ENCODE data around the gene LAMTOR5. TPM values are rescaled to one million over a fixed set of nuclear protein-coding genes. Genes with fewer than 3 reads are reported as not detected.

Gene LAMTOR5
- polyA plus RNA-seq, 3 donors = 304 to 420 (median 368) TPM

GRCh38 chr1:110364221-110364620 is 43.3 kb downstream of the LAMTOR5 start:
- Mint-ChIP-seq H3K27ac (peak overlapping the region in 2 of 7 donors; percentile 10 to 46), H3K9me3 (peaks cover 0 to 2% (median 0%) of the 10 kb centered on the region in 7 donors), H3K27me3 (ENCODE audit: low read depth in 3 of 3) (no peaks in the 10 kb centered on the region), H3K4me3 (no peak overlapping the region), H3K4me1 (peaks cover 10% of the 10 kb centered on the region), H3K36me3 (peaks cover 25 to 45% of the 10 kb centered on the region in 2 donors)
- no peak overlapping the region for H3K27ac ChIP-seq (ENCODE audit: low read depth in 1 of 2, low read length in 2 of 2)
- peaks cover 26 to 63% of the 10 kb centered on the region in 2 donors for H3K36me3 ChIP-seq (replicated peaks in 1 of 2; ENCODE audit: control insufficient read depth in 1 of 2, insufficient read depth in 2 of 2, low read length in 2 of 2)
- no peak overlapping the region for H2AFZ ChIP-seq (ENCODE audit: insufficient read depth, low read depth, low read length, poor library complexity, severe bottlenecking)
- no peak overlapping the region for H3K4me2 ChIP-seq (replicated peaks; ENCODE audit: extremely low read depth, low read length, poor library complexity, severe bottlenecking)
- no CpG with 5 or more reads among the region's 3 CpGs for WGBS (ENCODE audit: insufficient coverage)
- H4K20me1 ChIP-seq (ENCODE audit: insufficient read depth, low read length) = no peaks in the 10 kb centered on the region
- H3K4me3 ChIP-seq (replicated peaks in 1 of 3; ENCODE audit: low read depth in 2 of 3, low read length in 3 of 3) = no peak overlapping the region
- H3K9ac ChIP-seq (ENCODE audit: insufficient read depth, low read length, poor library complexity, severe bottlenecking) = no peak overlapping the region
- H3K27me3 ChIP-seq (ENCODE audit: control insufficient read depth in 2 of 2, insufficient read depth in 2 of 2, low read length in 2 of 2) = no peaks in the 10 kb centered on the region
- no peaks in the 10 kb centered on the region for H3K9me3 ChIP-seq (replicated peaks in 1 of 2; ENCODE audit: control insufficient read depth in 1 of 2, insufficient read depth in 1 of 2, low read length in 2 of 2)
- intact Hi-C loops (cut with micrococcal nuclease) = no loop called here
- H3K4me1 ChIP-seq (ENCODE audit: control insufficient read depth in 1 of 2, insufficient read depth in 2 of 2, low read length in 2 of 2) = peaks cover 5 to 10% of the 10 kb centered on the region in 2 donors
- no peak for TF ChIP-seq CTCF (IDR thresholded peaks at IDR 0.05)
- DNase-seq = no peak
- H3K79me2 ChIP-seq (ENCODE audit: insufficient read depth, low read length) = peaks cover 85% of the 10 kb centered on the region

GRCh38 chr1:110361856-110362255 is 45.6 kb downstream of the LAMTOR5 start:
- no CpG with 5 or more reads among the region's 1 CpG for WGBS (ENCODE audit: insufficient coverage)
- H3K4me2 ChIP-seq (replicated peaks; ENCODE audit: extremely low read depth, low read length, poor library complexity, severe bottlenecking) = no peak overlapping the region
- no peak for TF ChIP-seq CTCF (IDR thresholded peaks at IDR 0.05)
- H3K9me3 ChIP-seq (replicated peaks in 1 of 2; ENCODE audit: control insufficient read depth in 1 of 2, insufficient read depth in 1 of 2, low read length in 2 of 2) = no peaks in the 10 kb centered on the region
- H3K9ac ChIP-seq (ENCODE audit: insufficient read depth, low read length, poor library complexity, severe bottlenecking) = no peak overlapping the region
- no peaks in the 10 kb centered on the region for H3K27me3 ChIP-seq (ENCODE audit: control insufficient read depth in 2 of 2, insufficient read depth in 2 of 2, low read length in 2 of 2)
- intact Hi-C loops (cut with micrococcal nuclease) = no loop called here
- H2AFZ ChIP-seq (ENCODE audit: insufficient read depth, low read depth, low read length, poor library complexity, severe bottlenecking) = no peak overlapping the region
- peaks cover 10% of the 10 kb centered on the region for H3K4me1 Mint-ChIP-seq
- H3K79me2 ChIP-seq (ENCODE audit: insufficient read depth, low read length) = peaks cover 89% of the 10 kb centered on the region
- DNase-seq = no peak
- H3K9me3 Mint-ChIP-seq = peaks cover 0 to 2% (median 0%) of the 10 kb centered on the region in 7 donors
- H4K20me1 ChIP-seq (ENCODE audit: insufficient read depth, low read length) = no peaks in the 10 kb centered on the region
- peak overlapping the region in 1 of 2 donors; percentile 40 for H3K27ac ChIP-seq (ENCODE audit: low read depth in 1 of 2, low read length in 2 of 2)
- peaks cover 22 to 47% of the 10 kb centered on the region in 2 donors for H3K36me3 Mint-ChIP-seq
- no peaks in the 10 kb centered on the region for H3K27me3 Mint-ChIP-seq (ENCODE audit: low read depth in 3 of 3)
- no peak overlapping the region for H3K4me3 ChIP-seq (replicated peaks in 1 of 3; ENCODE audit: low read depth in 2 of 3, low read length in 3 of 3)
- H3K4me1 ChIP-seq (ENCODE audit: control insufficient read depth in 1 of 2, insufficient read depth in 2 of 2, low read length in 2 of 2) = peaks cover 5 to 10% of the 10 kb centered on the region in 2 donors
- peaks cover 29 to 65% of the 10 kb centered on the region in 2 donors for H3K36me3 ChIP-seq (replicated peaks in 1 of 2; ENCODE audit: control insufficient read depth in 1 of 2, insufficient read depth in 2 of 2, low read length in 2 of 2)
- H3K27ac Mint-ChIP-seq = peak overlapping the region in 1 of 7 donors; percentile 10
- no peak overlapping the region for H3K4me3 Mint-ChIP-seq
